GM21528 (cell line): Measurements from ENCODE around the gene RDH16.
"Not testable (repeated sequence)": the region's sequence is repeated elsewhere in the genome, so short reads cannot be mapped to it uniquely, and the experiment has no call there.

Experiments used
- ATAC-seq: cut with Tn5 transposase; IDR thresholded peaks from one replicate; pipeline ENCODE4 v1.9.1; 2021; ENCODE audit warnings: mild to moderate bottlenecking, moderate library complexity; ENCODE audit not compliant: unreplicated experiment, low FRiP score

RDH16 gene

DNA sequence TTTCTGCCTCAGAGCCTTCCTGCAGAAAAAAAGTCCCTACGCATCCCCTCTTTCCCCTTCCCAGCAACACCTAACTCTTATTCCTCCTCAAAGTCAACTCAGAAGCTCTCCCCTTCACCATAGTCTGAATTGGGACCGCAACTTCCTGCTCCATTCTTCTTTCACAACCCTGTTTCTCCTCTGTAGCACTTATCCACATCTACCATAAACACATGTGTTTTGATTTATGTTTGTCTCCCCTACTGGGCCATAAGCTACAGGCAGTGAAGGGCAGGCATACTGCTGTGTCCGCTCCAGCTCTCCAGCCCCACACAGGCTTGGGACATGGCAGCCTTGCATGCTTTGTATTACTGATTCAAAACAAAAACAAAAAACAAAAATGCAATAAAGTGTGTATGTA is 29.1 kb downstream of the RDH16 start:
- no peak for ATAC-seq

DNA sequence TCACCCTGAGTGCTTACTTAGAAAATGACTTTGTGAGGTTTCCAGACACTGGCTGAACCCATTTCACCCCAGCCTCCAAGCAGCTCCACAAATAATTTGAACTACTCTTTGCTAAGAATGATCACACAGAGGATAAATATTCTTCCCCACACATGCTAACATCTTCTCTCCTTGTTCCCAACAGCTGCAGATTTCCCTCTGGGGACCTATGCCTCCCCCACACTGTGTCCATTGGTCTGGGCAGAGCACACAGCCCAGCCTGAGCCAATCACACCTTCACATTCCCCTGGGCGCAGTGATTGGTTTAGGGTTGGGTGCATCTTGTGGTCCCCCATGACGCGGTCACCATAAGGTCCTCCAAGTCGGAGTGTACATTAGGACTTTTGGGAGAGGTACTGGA is 30.1 kb downstream of the RDH16 start:
- ATAC-seq: no peak

DNA sequence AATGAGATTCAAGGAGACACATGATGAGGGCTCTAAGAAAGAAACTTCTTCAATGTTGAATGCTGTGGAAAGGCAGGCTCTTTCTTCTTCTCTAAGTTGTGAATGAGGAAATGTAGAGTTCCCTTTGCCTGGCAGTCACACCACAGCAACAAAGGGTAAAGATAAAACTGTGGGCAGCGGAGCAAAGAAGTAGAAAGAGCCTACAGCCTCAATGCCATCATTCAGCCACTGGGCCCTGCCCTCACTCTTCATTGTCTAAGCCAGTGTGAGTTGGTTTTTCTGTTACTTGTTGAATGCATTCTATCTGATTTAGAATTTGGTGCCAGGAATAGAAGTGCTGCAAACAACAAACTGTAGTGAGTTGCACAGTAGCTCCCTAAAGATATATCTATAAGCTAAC is 35.4 kb downstream of the RDH16 start:
- no peak for ATAC-seq

DNA sequence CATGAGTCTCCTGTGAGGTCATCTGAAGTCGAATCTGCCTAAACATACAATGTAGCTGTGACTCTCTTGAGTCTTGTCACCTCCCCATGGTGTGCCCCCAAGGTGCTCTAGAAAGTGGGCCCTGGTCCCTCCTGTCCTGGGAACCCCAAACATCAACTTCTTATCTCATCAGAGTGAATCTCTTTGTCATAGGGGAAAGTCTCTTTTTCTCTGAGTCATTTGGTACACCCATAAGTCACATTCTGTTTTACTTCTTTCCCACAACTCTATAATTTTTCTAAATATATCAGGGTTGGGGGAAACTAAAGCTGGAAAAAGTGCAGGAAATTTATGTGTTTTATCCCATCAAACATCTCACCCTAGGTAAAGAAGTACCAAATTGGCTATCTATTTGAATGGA is 36.1 kb downstream of the RDH16 start:
- no peak for ATAC-seq

DNA sequence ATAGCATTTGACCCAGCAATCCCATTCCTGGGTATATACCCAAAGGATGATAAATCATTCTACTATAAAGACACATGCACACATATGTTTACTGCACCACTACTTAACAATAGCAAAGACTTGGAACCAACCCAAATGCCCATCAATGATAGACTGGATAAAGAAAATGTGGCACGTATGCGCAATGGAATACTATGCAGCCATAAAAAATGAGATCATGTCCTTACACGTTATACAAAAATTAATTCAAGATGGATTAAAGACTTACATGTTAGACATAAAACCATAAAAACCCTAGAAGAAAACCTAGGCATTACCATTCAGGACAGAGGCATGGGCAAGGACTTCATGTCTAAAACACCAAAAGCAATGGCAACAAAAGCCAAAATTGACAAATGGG is 39.3 kb downstream of the RDH16 start:
- ATAC-seq: not testable (repeated sequence)

DNA sequence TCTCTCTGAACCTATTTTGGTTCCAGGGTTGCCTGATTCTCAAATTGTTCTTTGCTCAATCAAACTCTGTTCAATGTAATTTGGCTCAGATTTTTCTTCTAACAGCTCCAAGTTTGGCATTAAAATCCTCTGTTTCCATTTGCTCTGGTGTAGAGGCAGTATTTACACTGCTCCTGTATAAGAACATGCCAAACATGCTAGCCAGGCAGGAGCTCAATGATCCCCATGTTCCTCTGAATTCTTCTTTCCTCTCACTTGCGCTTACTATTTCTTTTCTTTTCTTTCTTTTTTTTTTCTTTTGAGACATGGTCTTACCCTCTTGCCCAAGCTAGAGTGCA is 40.4 kb downstream of the RDH16 start:
- ATAC-seq: no peak

DNA sequence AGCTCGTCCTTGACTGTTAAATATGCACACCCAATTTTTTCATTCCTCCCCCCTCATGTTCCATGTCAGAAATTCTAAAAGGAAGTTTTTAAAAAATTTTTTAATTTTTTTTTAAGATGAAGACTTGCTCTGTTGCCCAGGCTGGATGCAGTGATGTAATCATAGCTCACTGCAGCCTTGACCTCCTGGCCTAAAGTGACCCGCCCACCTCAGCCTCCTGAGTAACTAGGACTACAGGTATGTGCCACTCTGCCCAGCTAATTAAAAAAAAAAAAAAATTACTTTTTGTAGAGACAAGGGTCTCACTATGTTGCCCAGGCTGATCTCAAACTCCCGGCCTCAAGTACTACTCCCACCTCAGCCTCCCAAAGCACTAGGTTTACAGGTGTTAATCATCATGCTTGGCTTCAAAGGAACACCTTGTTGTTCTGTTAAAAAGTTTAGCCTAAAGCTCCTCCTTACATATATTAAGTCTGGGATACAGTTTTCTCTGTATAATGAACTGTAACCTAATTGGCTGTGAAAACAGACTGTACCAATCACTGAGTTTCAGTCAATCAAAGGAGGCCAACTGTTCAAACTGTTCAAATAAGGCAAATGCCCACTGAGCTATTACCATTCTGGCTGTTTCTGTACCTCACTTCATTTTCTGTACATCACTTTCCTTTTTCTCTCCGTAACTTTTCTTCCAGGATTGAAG is 41.0 kb downstream of the RDH16 start:
- ATAC-seq: no peak

DNA sequence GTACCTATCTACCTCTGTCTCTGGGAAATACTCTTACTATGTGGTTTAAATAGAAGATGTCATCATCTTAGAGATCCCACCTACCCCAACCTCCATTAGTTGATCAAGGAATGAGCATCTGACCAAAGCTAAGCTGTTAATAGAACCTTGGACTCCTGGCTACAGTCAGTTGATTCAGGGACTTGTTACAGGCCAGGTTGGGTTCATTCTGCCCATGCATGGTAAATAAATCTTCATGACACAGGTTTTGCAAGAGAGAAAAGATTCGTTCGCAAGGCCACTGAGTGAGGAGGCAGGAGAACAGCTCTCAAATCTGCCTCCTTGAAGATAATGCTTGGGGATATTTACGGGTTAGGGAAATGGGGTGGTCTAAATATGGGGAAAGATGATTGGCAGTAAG is 42.7 kb downstream of the RDH16 start:
- no peak for ATAC-seq

DNA sequence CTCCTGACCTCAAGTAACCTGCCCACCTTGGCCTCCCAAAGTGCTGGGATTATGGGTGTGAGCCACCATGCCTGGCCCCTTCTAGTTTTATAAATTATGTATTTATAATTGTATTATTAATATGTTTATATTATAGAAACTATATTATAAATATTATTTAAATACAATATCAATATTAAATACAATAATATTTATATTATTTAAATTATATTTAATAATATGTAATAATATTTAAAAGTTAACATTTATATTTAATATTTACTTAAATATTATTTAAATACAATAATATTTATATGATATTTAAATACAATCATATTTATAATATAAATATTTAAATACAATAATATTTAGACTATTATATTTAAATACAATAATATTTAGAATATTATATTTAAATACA is 43.2 kb downstream of the RDH16 start:
- no peak for ATAC-seq

DNA sequence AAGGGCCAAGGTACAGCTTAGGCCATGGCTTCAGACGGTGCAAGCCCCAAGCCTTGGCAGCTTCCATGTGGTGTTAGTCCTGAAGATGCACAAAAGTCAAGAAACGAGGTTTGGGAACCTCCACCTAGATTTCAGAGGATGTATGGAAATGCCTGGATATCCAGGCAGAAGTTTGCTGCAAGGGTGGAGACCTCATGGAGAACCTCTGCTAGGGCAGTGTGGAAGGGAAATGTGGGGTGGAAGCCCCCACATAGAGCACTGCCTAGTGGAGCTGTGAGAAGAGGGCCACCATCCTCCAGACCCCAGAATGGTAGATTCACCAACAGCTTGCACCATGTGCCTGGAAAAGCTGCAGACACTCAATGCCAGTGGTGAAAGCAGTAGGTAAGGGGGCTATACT is 48.0 kb downstream of the RDH16 start:
- not testable (repeated sequence) for ATAC-seq

DNA sequence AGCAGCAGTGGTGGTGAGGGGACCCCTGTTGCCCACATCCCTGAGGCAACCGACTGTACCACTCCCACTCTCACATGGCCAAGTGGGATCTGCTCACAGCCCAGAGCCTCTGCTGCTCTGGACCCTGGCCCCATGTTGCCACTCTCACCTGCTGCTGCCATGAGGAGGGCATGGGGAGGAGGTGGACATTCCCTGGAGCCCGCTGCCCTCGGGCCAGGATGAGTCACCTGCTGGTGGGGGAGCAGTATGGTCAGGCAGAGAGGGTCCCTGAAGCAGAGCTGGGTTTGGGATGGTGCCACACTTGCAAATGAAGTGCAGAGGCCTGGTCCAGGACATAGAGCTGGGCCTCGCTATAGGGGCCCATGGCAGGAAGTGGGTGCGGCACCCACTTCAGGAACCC is 49.3 kb downstream of the RDH16 start:
- no peak for ATAC-seq

DNA sequence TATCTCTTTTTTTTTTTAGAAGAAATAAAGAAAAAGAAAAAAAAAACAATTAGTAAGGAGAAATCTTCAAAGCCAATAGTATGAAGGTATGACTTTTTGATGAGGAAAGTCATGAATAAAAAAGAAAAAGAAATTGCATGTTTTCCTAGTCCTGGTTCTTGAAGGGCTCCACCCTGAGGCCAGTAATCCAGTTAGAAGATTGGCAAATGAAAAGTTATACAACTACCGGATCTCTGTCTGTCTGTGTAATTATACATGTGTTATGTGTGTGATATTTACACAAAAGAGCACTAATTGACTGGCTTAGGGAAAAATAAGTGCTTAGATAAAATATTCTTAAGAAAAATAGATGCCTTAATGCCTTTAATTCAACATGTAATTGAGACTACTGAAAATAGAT is 51.6 kb downstream of the RDH16 start:
- no peak for ATAC-seq

DNA sequence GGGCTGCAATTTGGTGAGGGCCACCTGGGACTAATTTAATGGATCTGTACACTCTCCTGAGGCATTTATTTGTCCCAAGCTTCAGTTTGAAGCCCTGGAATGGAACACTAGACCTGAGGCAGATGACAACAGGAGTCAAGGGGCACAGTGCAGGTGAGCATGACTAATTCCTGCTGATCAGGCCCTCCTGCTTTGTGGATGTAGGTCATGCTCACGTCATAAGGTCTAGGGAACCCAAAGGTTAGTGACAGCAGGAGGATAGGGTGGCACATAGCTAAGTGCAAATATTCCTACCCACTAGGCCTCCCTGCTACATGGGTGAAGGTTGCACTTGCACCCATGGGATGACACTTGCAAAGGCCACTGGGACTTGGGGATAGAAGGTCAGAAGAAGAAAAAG is 54.0 kb downstream of the RDH16 start:
- ATAC-seq: no peak
